Measurements from ENCODE around the gene TOGARAM1.

TOGARAM1 gene

GRCh38 chr14:45051896-45052295, 89.9 kb downstream of the TOGARAM1 start:
- TF ChIP-seq CTCF (conservative IDR thresholded peaks at IDR 0.05; ENCODE audit: low read depth) = no peak
- DNase-seq (ENCODE audit: low spot score) = no peak
- ChIA-PET CTCF (no interaction called here), POLR2A (ENCODE audit: low non-redundant PET) (no interaction called here)
- H3K27ac ChIP-seq = no peak overlapping the region

DNA sequence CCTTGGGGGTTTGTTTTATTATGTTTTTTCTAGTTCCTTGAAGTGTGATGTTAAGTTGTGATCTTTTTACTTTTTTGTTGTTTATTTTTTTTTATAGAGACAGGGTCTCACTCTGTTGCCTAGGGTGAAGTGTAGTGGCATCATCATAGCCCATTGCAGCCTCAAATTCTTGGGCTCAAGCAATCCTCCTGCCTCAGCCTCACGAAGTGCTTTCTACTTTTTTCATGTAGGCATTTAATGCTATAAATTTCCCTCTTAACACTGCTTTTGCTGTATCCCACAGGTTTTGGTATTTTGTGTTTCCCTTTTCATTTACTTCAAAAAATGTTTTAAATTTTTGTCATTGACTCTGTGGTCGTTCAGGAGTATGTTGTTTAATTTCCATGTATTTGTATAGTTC, 95.4 kb downstream of the TOGARAM1 start:
- ChIA-PET POLR2A (ENCODE audit: low non-redundant PET) (no interaction called here), CTCF (no interaction called here)
- no peak for TF ChIP-seq CTCF (conservative IDR thresholded peaks at IDR 0.05; ENCODE audit: low read depth)
- no peak overlapping the region for H3K27ac ChIP-seq
- no peak for DNase-seq (ENCODE audit: low spot score)

- TF ChIP-seq CTCF (conservative IDR thresholded peaks at IDR 0.05; ENCODE audit: low read depth) = no peak
- CTCF ChIA-PET = no interaction called here
- POLR2A ChIA-PET (ENCODE audit: low non-redundant PET) = no interaction called here
- H3K27ac ChIP-seq = no peak overlapping the region
- no peak for DNase-seq (ENCODE audit: low spot score)
Measured at GRCh38 chr14:45057881-45058364, 95.9 kb downstream of the TOGARAM1 start.

DNA sequence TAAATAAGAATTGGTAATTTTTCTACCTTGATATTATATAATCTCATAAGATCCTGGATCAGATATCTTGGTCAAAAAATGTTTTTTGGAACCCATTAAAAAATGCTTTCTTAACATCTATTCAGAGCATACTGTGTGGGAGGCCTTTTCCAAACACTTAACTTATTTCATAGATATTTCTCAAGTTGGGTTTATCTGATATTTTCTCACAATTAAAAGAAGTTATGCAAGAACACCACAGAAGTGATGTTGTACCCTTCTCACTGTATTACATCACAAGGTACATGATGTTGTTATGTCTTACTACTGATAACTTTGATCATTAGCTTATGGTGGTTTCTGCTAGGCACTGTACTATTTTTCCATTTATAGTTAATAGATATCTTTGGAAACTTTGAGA, 98.6 kb downstream of the TOGARAM1 start:
- DNase-seq (ENCODE audit: low spot score) = no peak
- TF ChIP-seq CTCF (conservative IDR thresholded peaks at IDR 0.05; ENCODE audit: low read depth) = no peak
- CTCF ChIA-PET = no interaction called here
- POLR2A ChIA-PET (ENCODE audit: low non-redundant PET) = no interaction called here
- no peak overlapping the region for H3K27ac ChIP-seq

- TF ChIP-seq CTCF (conservative IDR thresholded peaks at IDR 0.05; ENCODE audit: low read depth) = no peak
Measured at GRCh38 chr14:45065540-45065939, 103.5 kb downstream of the TOGARAM1 start.

GRCh38 chr14:45065956-45066355, 104.0 kb downstream of the TOGARAM1 start:
- H3K27ac ChIP-seq = no peak overlapping the region
- no peak for TF ChIP-seq CTCF (conservative IDR thresholded peaks at IDR 0.05; ENCODE audit: low read depth)
- CTCF ChIA-PET = interaction anchor here (0.6 kb wide), 1 partner anchor 400 kb away, joined by 3 read pairs; no protein-coding TSS in a partner anchor
- POLR2A ChIA-PET (ENCODE audit: low non-redundant PET) = no interaction called here
- DNase-seq (ENCODE audit: low spot score) = no peak

More at GRCh38 chr14:45065540-45065939, 103.5 kb downstream of the TOGARAM1 start:
- POLR2A ChIA-PET (ENCODE audit: low non-redundant PET) = no interaction called here
- CTCF ChIA-PET = interaction anchor here (0.6 kb wide), 1 partner anchor 399 kb away, joined by 3 read pairs; no protein-coding TSS in a partner anchor
- DNase-seq (ENCODE audit: low spot score) = no peak
- no peak overlapping the region for H3K27ac ChIP-seq

- ChIA-PET POLR2A (ENCODE audit: low non-redundant PET) (no interaction called here), CTCF (no interaction called here)
- DNase-seq (ENCODE audit: low spot score) = no peak
- H3K27ac ChIP-seq = no peak overlapping the region
- no peak for TF ChIP-seq CTCF (conservative IDR thresholded peaks at IDR 0.05; ENCODE audit: low read depth)
Measured at GRCh38 chr14:45066667-45067066, 104.7 kb downstream of the TOGARAM1 start.

Data from RWPE1 (cell line).